ENCODE results near the gene NOC4L.

NOC4L gene

GRCh38 chr12:132152411-132152821 lies 8.2 kb downstream of the NOC4L start:
- Histone ChIP-seq H3K27ac (ENCODE audit: low read depth, low read length, poor library complexity, severe bottlenecking) (no peak overlapping the region), H3F3A (ENCODE audit: insufficient read depth, low read length) (peaks cover 12% of the 10 kb centered on the region; the same call in 1 of the 2 replicates), H3K27me3 (ENCODE audit: insufficient read depth, low read length) (no peaks in the 10 kb centered on the region), H3K79me2 (ENCODE audit: insufficient read depth, low read length) (no peaks in the 10 kb centered on the region), H3K9me2 (ENCODE audit: low read depth, low read length) (no peaks in the 10 kb centered on the region), H3K4me2 (ENCODE audit: low read length) (no peak overlapping the region), H3K36me3 (ENCODE audit: insufficient read depth, low read length) (peaks cover 46% of the 10 kb centered on the region), H3K4me1 (ENCODE audit: insufficient read depth, low read length, severe bottlenecking) (no peaks in the 10 kb centered on the region), H3K9ac (ENCODE audit: low read length) (no peak overlapping the region), H3K9me3 (ENCODE audit: low read length) (peaks cover 3% of the 10 kb centered on the region; the same call in 1 of the 2 replicates), H2AFZ (ENCODE audit: low read length) (no peak overlapping the region), H3K4me3 (ENCODE audit: low read depth, low read length, poor library complexity, severe bottlenecking) (no peak overlapping the region), H4K20me1 (ENCODE audit: insufficient read depth, low read length) (no peaks in the 10 kb centered on the region)
- no peak for TF ChIP-seq CTCF (IDR thresholded peaks at IDR 0.05; ENCODE audit: low read length)
- no peak for TF ChIP-seq EZH2 (IDR thresholded peaks at IDR 0.05; ENCODE audit: borderline replicate concordance, low read length)

- H3K9me3 ChIP-seq (ENCODE audit: low read length) = peaks cover 3% of the 10 kb centered on the region; the same call in 1 of the 2 replicates
- H3K79me2 ChIP-seq (ENCODE audit: insufficient read depth, low read length) = no peaks in the 10 kb centered on the region
- no peaks in the 10 kb centered on the region for H4K20me1 ChIP-seq (ENCODE audit: insufficient read depth, low read length)
- no peak overlapping the region for H3K27ac ChIP-seq (ENCODE audit: low read depth, low read length, poor library complexity, severe bottlenecking)
- no peak for TF ChIP-seq CTCF (IDR thresholded peaks at IDR 0.05; ENCODE audit: low read length)
- TF ChIP-seq EZH2 (IDR thresholded peaks at IDR 0.05; ENCODE audit: borderline replicate concordance, low read length) = no peak
- H3F3A ChIP-seq (ENCODE audit: insufficient read depth, low read length) = peaks cover 12% of the 10 kb centered on the region; the same call in 1 of the 2 replicates
- no peak overlapping the region for H3K4me3 ChIP-seq (ENCODE audit: low read depth, low read length, poor library complexity, severe bottlenecking)
- H3K4me1 ChIP-seq (ENCODE audit: insufficient read depth, low read length, severe bottlenecking) = no peaks in the 10 kb centered on the region
- no peaks in the 10 kb centered on the region for H3K27me3 ChIP-seq (ENCODE audit: insufficient read depth, low read length)
- H2AFZ ChIP-seq (ENCODE audit: low read length) = no peak overlapping the region
- no peaks in the 10 kb centered on the region for H3K9me2 ChIP-seq (ENCODE audit: low read depth, low read length)
- H3K9ac ChIP-seq (ENCODE audit: low read length) = no peak overlapping the region
- H3K36me3 ChIP-seq (ENCODE audit: insufficient read depth, low read length) = peaks cover 46% of the 10 kb centered on the region
- H3K4me2 ChIP-seq (ENCODE audit: low read length) = no peak overlapping the region
Measured at GRCh38 chr12:132152953-132153352, 8.7 kb downstream of the NOC4L start.

GRCh38 chr12:132153501-132154340 lies 9.5 kb downstream of the NOC4L start:
- Histone ChIP-seq H4K20me1 (ENCODE audit: insufficient read depth, low read length) (no peaks in the 10 kb centered on the region), H3K79me2 (ENCODE audit: insufficient read depth, low read length) (no peaks in the 10 kb centered on the region), H3K4me1 (ENCODE audit: insufficient read depth, low read length, severe bottlenecking) (no peaks in the 10 kb centered on the region), H3K36me3 (ENCODE audit: insufficient read depth, low read length) (peaks cover 45% of the 10 kb centered on the region), H3K4me3 (ENCODE audit: low read depth, low read length, poor library complexity, severe bottlenecking) (no peak overlapping the region), H3F3A (ENCODE audit: insufficient read depth, low read length) (peaks cover 12% of the 10 kb centered on the region; the same call in 1 of the 2 replicates), H3K9me3 (ENCODE audit: low read length) (peaks cover 3% of the 10 kb centered on the region; the same call in 1 of the 2 replicates), H3K9me2 (ENCODE audit: low read depth, low read length) (no peaks in the 10 kb centered on the region), H2AFZ (ENCODE audit: low read length) (no peak overlapping the region), H3K27me3 (ENCODE audit: insufficient read depth, low read length) (no peaks in the 10 kb centered on the region), H3K9ac (ENCODE audit: low read length) (no peak overlapping the region), H3K4me2 (ENCODE audit: low read length) (no peak overlapping the region), H3K27ac (ENCODE audit: low read depth, low read length, poor library complexity, severe bottlenecking) (no peak overlapping the region)
- TF ChIP-seq CTCF (IDR thresholded peaks at IDR 0.05; ENCODE audit: low read length) = peak; percentile 93
- no peak for TF ChIP-seq EZH2 (IDR thresholded peaks at IDR 0.05; ENCODE audit: borderline replicate concordance, low read length)
